ENCODE data around the gene FURIN. TPM values are rescaled to one million over a fixed set of nuclear protein-coding genes. Genes with fewer than 3 reads are reported as not detected.

The FURIN gene
- total RNA-seq, 4 donors from 2014 or later, result 20.5 to 54.8 (median 30.5) TPM

DNA sequence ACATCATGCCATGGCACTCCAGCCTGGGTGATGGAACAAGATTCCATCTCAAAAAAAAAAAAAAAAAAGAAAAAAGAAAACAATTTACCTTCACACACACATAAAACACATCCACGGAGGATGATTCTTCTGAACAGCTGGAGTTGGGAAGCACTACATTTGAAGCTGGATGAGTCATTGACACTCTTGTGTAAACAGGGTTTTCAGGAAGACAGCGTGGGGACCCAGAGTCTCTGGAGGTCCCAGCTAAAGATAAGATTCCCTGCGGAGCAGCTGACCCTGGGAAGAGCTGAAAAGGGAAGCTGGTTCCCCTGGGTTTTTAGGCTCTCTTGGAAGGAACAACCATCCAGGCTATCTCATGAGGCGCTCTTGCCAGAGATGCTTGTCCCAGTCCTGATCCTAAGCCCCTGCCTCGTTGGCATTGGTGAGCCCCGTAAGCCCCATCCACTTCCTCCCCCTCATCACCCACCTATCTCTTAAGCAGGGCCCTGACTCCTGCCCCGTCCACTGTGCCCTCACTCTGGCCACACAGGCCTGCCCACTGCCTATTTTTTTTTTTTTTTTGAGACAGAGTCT, 32.0 kb upstream of the FURIN start:
- no peak overlapping the region for H3K4me3 ChIP-seq
- no peaks in the 10 kb centered on the region for H3K4me1 ChIP-seq
- no peaks in the 10 kb centered on the region for H3K27me3 ChIP-seq
- TF ChIP-seq, protein P1, sequence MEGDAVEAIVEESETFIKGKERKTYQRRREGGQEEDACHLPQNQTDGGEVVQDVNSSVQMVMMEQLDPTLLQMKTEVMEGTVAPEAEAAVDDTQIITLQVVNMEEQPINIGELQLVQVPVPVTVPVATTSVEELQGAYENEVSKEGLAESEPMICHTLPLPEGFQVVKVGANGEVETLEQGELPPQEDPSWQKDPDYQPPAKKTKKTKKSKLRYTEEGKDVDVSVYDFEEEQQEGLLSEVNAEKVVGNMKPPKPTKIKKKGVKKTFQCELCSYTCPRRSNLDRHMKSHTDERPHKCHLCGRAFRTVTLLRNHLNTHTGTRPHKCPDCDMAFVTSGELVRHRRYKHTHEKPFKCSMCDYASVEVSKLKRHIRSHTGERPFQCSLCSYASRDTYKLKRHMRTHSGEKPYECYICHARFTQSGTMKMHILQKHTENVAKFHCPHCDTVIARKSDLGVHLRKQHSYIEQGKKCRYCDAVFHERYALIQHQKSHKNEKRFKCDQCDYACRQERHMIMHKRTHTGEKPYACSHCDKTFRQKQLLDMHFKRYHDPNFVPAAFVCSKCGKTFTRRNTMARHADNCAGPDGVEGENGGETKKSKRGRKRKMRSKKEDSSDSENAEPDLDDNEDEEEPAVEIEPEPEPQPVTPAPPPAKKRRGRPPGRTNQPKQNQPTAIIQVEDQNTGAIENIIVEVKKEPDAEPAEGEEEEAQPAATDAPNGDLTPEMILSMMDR (IDR thresholded peaks at IDR 0.05), result no peak
- TF ChIP-seq POLR2A (IDR thresholded peaks at IDR 0.05), result no peak
- no peak for DNase-seq
- intact Hi-C loops (cut with DNase I; ENCODE audit: low total_unique reads), result no loop called here
- no peaks in the 10 kb centered on the region for H3K36me3 ChIP-seq
- no peak overlapping the region for H3K27ac ChIP-seq
- H3K9me3 ChIP-seq, result no peaks in the 10 kb centered on the region

DNA sequence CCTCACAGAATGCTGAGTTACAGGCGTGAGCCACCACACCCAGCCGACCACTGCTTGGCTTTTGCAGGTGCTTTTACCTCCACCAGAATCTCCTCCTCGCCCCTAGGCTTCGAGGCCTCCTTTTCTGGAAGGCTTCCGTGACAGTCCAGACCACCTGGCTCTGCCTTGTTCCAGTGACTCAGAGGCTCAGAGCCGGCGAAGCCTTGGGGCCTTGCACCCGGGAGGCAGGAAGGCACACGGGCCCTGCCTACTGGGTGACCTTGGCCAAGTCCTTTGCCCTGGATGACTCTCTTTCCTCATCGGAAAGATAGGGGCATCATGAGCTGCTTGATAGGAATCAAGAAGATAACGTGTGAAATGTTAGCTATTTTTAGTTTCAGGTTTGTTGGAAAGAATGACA, 31.3 kb upstream of the FURIN start:
- H3K4me1 ChIP-seq, result no peaks in the 10 kb centered on the region
- H3K27me3 ChIP-seq, result no peaks in the 10 kb centered on the region
- no peaks in the 10 kb centered on the region for H3K36me3 ChIP-seq
- H3K4me3 ChIP-seq, result no peak overlapping the region
- intact Hi-C loops (cut with DNase I; ENCODE audit: low total_unique reads), result no loop called here
- TF ChIP-seq, protein P1 (IDR thresholded peaks at IDR 0.05), result no peak
- TF ChIP-seq POLR2A (IDR thresholded peaks at IDR 0.05), result no peak
- no peaks in the 10 kb centered on the region for H3K9me3 ChIP-seq
- H3K27ac ChIP-seq, result no peak overlapping the region
- DNase-seq, result no peak

DNA sequence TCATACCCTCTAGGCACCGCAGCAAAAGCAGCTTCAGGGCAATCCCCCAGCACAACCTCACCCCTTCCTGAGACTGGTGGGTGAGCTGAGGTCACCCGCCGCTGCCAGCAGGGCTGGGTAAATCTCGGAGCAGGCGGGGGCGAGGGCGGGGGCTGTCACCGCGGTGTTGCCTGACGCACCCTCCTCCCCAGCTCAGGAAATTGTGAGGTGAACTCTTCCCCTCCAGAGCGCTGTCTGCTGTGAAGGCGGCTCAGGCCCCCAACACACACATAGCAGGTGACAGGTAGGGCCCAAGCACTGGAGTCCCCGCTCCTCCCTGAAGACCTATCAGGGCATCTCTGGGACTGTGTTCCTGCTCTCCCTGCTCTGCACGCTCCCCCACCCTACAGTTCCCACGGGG, 30.2 kb upstream of the FURIN start:
- H3K4me1 ChIP-seq, result no peaks in the 10 kb centered on the region
- no peaks in the 10 kb centered on the region for H3K9me3 ChIP-seq
- no peak for TF ChIP-seq POLR2A (IDR thresholded peaks at IDR 0.05)
- TF ChIP-seq, protein P1 (IDR thresholded peaks at IDR 0.05), result no peak
- no peaks in the 10 kb centered on the region for H3K36me3 ChIP-seq
- H3K4me3 ChIP-seq, result no peak overlapping the region
- DNase-seq, result no peak
- intact Hi-C loops (cut with DNase I; ENCODE audit: low total_unique reads), result no loop called here
- no peak overlapping the region for H3K27ac ChIP-seq
- no peaks in the 10 kb centered on the region for H3K27me3 ChIP-seq

DNA sequence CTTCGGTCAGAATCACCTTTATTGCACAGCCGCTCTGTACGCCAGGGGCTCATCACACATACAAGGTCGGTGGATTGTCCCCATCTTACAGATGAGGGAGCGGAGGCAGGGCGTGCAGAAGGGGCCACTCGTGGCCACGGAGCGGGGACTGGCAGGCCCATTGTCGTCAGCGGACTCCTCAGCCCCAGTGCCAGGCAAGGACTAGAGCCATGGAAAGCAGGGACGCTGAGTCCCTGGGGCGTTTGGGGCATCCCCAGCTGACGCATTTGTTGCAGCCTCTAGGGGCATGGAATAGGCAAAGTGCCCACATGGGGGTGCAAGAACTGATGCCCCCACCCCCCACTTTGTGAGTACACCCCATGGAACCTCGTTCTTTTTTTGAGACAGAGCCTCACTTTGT, 29.8 kb upstream of the FURIN start:
- TF ChIP-seq, protein P1 (IDR thresholded peaks at IDR 0.05), result no peak
- TF ChIP-seq POLR2A (IDR thresholded peaks at IDR 0.05), result no peak
- no peaks in the 10 kb centered on the region for H3K36me3 ChIP-seq
- H3K4me1 ChIP-seq, result no peaks in the 10 kb centered on the region
- H3K27ac ChIP-seq, result no peak overlapping the region
- intact Hi-C loops (cut with DNase I; ENCODE audit: low total_unique reads), result no loop called here
- no peak overlapping the region for H3K4me3 ChIP-seq
- no peaks in the 10 kb centered on the region for H3K27me3 ChIP-seq
- DNase-seq, result no peak
- no peaks in the 10 kb centered on the region for H3K9me3 ChIP-seq

DNA sequence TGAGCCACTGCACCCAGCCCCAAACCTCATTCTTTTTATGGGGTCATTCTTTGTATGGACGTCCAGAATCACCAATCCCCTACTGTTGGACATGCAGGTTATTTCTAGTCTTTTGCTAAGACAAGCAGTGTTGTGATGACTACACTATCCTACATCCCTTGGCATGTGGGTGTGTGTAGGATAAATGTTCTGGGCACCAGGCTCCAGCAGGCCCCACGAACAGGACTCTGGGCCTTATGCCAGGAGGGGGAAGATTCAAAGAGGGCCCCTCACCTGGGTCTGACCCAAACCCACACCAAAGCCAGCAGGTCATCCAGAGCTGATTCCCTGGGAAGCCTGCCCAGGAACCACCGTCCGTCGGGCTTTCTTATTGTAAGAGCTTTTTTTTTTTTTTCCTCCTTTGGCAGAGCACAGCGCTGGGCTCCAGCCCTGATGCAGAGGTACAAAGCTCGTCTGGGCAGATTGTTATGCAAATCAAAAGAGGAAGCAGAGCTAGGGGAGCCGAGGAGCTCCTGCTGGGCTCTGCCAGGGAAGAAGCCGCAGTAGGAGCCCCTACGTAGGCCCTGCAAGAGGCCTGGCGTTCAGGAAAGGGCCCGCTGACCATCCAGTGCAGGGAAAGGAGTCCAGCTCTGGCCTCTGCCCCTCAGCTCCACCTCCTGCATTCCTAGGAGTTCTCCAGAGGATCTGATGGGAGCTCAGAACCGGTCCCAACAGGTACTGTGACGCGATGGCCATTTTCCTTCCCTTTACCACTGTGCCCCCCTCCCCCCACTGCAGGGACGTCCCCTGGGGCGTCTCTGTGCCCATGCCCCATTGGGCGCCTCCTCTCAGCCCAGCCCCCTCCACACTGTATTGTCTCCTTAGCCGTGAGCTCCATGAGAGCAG, 29.0 kb upstream of the FURIN start:
- H3K36me3 ChIP-seq, result no peaks in the 10 kb centered on the region
- H3K27me3 ChIP-seq, result no peaks in the 10 kb centered on the region
- DNase-seq, result no peak
- no peak overlapping the region for H3K4me3 ChIP-seq
- no peaks in the 10 kb centered on the region for H3K4me1 ChIP-seq
- no peak overlapping the region for H3K27ac ChIP-seq
- no peak for TF ChIP-seq POLR2A (IDR thresholded peaks at IDR 0.05)
- TF ChIP-seq, protein P1 (IDR thresholded peaks at IDR 0.05), result no peak
- intact Hi-C loops (cut with DNase I; ENCODE audit: low total_unique reads), result no loop called here
- H3K9me3 ChIP-seq, result no peaks in the 10 kb centered on the region

Data from uterus (tissue), 4 donors.